ENCODE data around the gene KIF6. TPM values are rescaled to one million over a fixed set of nuclear protein-coding genes. Genes with fewer than 3 reads are reported as not detected.

KIF6 gene
- polyA plus RNA-seq, 3 donors: not detected

DNA sequence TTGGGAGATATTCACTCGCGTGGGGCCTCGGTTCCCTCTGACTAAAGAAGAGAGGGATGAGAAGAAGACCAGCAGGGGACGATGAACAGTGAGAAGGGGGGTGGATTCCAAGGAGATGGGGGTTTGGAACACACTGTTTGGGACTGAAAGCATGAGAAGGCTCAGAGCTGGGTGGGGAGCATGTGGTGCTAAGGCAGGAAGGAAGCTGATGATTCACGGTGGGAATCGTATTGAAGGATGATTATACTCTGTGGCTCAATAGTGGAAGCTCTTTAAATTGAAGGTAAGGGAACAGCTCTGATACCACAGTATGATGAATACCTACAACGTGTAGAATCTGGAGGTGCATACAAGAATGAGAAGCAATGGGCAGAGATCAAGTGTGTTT lies 285.2 kb downstream of the KIF6 start:
- peaks cover 0 to 5% (median 4%) of the 10 kb centered on the region in 3 donors for H3K27me3 Mint-ChIP-seq (ENCODE audit: low read depth in 3 of 3)
- no peak overlapping the region for H3K4me3 Mint-ChIP-seq
- H3K27ac Mint-ChIP-seq: no peak overlapping the region
- intact Hi-C loops (cut with micrococcal nuclease): no loop called here
- Histone ChIP-seq H3K27me3 (ENCODE audit: control insufficient read depth in 2 of 2, insufficient read depth in 2 of 2, low read length in 2 of 2) (peaks cover 0 to 3% of the 10 kb centered on the region in 2 donors), H3K9ac (ENCODE audit: insufficient read depth, low read length, poor library complexity, severe bottlenecking) (no peak overlapping the region), H3K36me3 (replicated peaks in 1 of 2; ENCODE audit: control insufficient read depth in 1 of 2, insufficient read depth in 2 of 2, low read length in 2 of 2) (no peaks in the 10 kb centered on the region), H2AFZ (ENCODE audit: insufficient read depth, low read depth, low read length, poor library complexity, severe bottlenecking) (no peak overlapping the region), H3K27ac (ENCODE audit: low read depth in 1 of 2, low read length in 2 of 2) (no peak overlapping the region), H3K4me1 (ENCODE audit: control insufficient read depth in 1 of 2, insufficient read depth in 2 of 2, low read length in 2 of 2) (no peaks in the 10 kb centered on the region), H3K4me3 (replicated peaks in 1 of 3; ENCODE audit: low read depth in 2 of 3, low read length in 3 of 3) (no peak overlapping the region), H4K20me1 (ENCODE audit: insufficient read depth, low read length) (no peaks in the 10 kb centered on the region), H3K4me2 (replicated peaks; ENCODE audit: extremely low read depth, low read length, poor library complexity, severe bottlenecking) (no peak overlapping the region), H3K9me3 (replicated peaks in 1 of 2; ENCODE audit: control insufficient read depth in 1 of 2, insufficient read depth in 1 of 2, low read length in 2 of 2) (no peaks in the 10 kb centered on the region), H3K79me2 (ENCODE audit: insufficient read depth, low read length) (no peaks in the 10 kb centered on the region)
- no peaks in the 10 kb centered on the region for H3K4me1 Mint-ChIP-seq
- TF ChIP-seq, protein P1, sequence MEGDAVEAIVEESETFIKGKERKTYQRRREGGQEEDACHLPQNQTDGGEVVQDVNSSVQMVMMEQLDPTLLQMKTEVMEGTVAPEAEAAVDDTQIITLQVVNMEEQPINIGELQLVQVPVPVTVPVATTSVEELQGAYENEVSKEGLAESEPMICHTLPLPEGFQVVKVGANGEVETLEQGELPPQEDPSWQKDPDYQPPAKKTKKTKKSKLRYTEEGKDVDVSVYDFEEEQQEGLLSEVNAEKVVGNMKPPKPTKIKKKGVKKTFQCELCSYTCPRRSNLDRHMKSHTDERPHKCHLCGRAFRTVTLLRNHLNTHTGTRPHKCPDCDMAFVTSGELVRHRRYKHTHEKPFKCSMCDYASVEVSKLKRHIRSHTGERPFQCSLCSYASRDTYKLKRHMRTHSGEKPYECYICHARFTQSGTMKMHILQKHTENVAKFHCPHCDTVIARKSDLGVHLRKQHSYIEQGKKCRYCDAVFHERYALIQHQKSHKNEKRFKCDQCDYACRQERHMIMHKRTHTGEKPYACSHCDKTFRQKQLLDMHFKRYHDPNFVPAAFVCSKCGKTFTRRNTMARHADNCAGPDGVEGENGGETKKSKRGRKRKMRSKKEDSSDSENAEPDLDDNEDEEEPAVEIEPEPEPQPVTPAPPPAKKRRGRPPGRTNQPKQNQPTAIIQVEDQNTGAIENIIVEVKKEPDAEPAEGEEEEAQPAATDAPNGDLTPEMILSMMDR (IDR thresholded peaks at IDR 0.05): no peak
- H3K36me3 Mint-ChIP-seq: no peaks in the 10 kb centered on the region
- DNase-seq: no peak
- 81% methylated on average over 7 of the region's 7 CpGs for WGBS (ENCODE audit: insufficient coverage)
- peaks cover 0 to 10% (median 0%) of the 10 kb centered on the region in 7 donors for H3K9me3 Mint-ChIP-seq

DNA sequence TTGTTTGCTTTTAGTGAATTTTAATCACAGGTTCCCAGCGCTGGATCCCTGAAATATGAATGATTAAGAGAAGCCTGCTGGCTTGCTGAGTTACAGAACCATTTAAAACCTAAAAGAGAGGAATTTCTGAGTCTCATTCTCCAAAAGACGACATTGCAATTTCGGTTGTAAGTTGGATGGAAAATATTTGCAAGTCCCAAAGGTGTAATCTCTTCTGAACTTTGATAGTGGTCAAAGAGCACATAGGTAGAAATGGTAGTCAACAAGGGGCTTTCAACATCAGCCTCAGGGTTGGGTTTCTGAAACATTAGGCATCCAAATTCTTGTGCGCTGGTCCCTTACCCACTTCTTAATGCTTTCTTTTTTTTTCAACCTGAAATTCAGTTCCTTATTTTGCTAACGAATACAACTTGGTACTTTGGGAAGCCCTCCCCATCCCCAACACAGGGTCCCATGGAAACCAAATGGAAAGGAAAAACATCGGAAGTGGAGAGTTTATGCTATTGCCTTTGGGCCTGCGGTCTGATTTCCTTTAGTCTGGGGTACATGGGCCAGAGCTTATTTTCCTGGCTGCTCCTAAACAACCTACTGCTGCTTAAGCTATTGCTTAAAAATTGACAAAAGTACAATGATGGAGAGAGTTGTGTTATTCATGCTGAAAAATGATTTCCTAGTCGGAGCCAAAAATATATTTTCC lies 285.7 kb downstream of the KIF6 start:
- no peaks in the 10 kb centered on the region for H4K20me1 ChIP-seq (ENCODE audit: insufficient read depth, low read length)
- H3K4me3 Mint-ChIP-seq: no peak overlapping the region
- H3K27me3 ChIP-seq (ENCODE audit: control insufficient read depth in 2 of 2, insufficient read depth in 2 of 2, low read length in 2 of 2): peaks cover 0 to 3% of the 10 kb centered on the region in 2 donors

More for the DNA sequence above, 285.7 kb downstream of the KIF6 start:
- Histone ChIP-seq H3K79me2 (ENCODE audit: insufficient read depth, low read length) (no peaks in the 10 kb centered on the region), H3K4me3 (replicated peaks in 1 of 3; ENCODE audit: low read depth in 2 of 3, low read length in 3 of 3) (no peak overlapping the region), H3K4me2 (replicated peaks; ENCODE audit: extremely low read depth, low read length, poor library complexity, severe bottlenecking) (no peak overlapping the region), H3K36me3 (replicated peaks in 1 of 2; ENCODE audit: control insufficient read depth in 1 of 2, insufficient read depth in 2 of 2, low read length in 2 of 2) (no peaks in the 10 kb centered on the region), H3K9ac (ENCODE audit: insufficient read depth, low read length, poor library complexity, severe bottlenecking) (no peak overlapping the region), H3K9me3 (replicated peaks in 1 of 2; ENCODE audit: control insufficient read depth in 1 of 2, insufficient read depth in 1 of 2, low read length in 2 of 2) (no peaks in the 10 kb centered on the region), H3K27ac (ENCODE audit: low read depth in 1 of 2, low read length in 2 of 2) (no peak overlapping the region), H3K4me1 (ENCODE audit: control insufficient read depth in 1 of 2, insufficient read depth in 2 of 2, low read length in 2 of 2) (no peaks in the 10 kb centered on the region), H2AFZ (ENCODE audit: insufficient read depth, low read depth, low read length, poor library complexity, severe bottlenecking) (no peak overlapping the region)
- Mint-ChIP-seq H3K4me1 (no peaks in the 10 kb centered on the region), H3K27ac (no peak overlapping the region), H3K27me3 (ENCODE audit: low read depth in 3 of 3) (peaks cover 0 to 5% (median 4%) of the 10 kb centered on the region in 3 donors), H3K9me3 (peaks cover 0 to 10% (median 0%) of the 10 kb centered on the region in 7 donors), H3K36me3 (no peaks in the 10 kb centered on the region)
- TF ChIP-seq, protein P1 (IDR thresholded peaks at IDR 0.05): no peak
- DNase-seq: no peak
- intact Hi-C loops (cut with micrococcal nuclease): no loop called here
- 66% methylated on average over 3 of the region's 8 CpGs for WGBS (ENCODE audit: insufficient coverage)

Measured in CD14-positive monocyte (primary cell).